ENCODE results near the gene DTL. TPM values are rescaled to one million over a fixed set of nuclear protein-coding genes. Genes with fewer than 3 reads are reported as not detected.
A peak's percentile ranks its signal among the peaks of the same experiment; 100 is the strongest.

Gene DTL
- total RNA-seq, 4 donors from 2014 or later, result 0.06 to 0.17 (median 0.17) TPM; not detected in 1

GRCh38 chr1:212062832-212063438 lies 27.4 kb downstream of the DTL start:
- TF ChIP-seq, protein P1, sequence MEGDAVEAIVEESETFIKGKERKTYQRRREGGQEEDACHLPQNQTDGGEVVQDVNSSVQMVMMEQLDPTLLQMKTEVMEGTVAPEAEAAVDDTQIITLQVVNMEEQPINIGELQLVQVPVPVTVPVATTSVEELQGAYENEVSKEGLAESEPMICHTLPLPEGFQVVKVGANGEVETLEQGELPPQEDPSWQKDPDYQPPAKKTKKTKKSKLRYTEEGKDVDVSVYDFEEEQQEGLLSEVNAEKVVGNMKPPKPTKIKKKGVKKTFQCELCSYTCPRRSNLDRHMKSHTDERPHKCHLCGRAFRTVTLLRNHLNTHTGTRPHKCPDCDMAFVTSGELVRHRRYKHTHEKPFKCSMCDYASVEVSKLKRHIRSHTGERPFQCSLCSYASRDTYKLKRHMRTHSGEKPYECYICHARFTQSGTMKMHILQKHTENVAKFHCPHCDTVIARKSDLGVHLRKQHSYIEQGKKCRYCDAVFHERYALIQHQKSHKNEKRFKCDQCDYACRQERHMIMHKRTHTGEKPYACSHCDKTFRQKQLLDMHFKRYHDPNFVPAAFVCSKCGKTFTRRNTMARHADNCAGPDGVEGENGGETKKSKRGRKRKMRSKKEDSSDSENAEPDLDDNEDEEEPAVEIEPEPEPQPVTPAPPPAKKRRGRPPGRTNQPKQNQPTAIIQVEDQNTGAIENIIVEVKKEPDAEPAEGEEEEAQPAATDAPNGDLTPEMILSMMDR (IDR thresholded peaks at IDR 0.05), result peak; percentile 55 to 71 (median 65)
- TF ChIP-seq EP300 (IDR thresholded peaks at IDR 0.05), result no peak

GRCh38 chr1:212067787-212068186 lies 32.2 kb downstream of the DTL start:
- H3K27ac ChIP-seq (replicated peaks in 1 of 4), result no peak overlapping the region
- intact Hi-C loops (cut with DNase I), result no loop called here
- TF ChIP-seq, protein P1 (IDR thresholded peaks at IDR 0.05), result no peak
- peak in 1 of 2 donors; percentile 34 for TF ChIP-seq POLR2AphosphoS5 (IDR thresholded peaks at IDR 0.05)

More at GRCh38 chr1:212062832-212063438, 27.4 kb downstream of the DTL start:
- no peak for DNase-seq (ENCODE audit: extremely low spot score)
- no peak overlapping the region for H3K27ac ChIP-seq (replicated peaks in 1 of 4)
- no peaks in the 10 kb centered on the region for H3K4me1 ChIP-seq
- no peaks in the 10 kb centered on the region for H3K36me3 ChIP-seq
- intact Hi-C loops (cut with DNase I), result no loop called here
- H3K9me3 ChIP-seq, result no peaks in the 10 kb centered on the region
- WGBS, result 83% methylated on average over 5 of the region's 5 CpGs
- no peak overlapping the region for H3K4me3 ChIP-seq
- no peaks in the 10 kb centered on the region for H3K27me3 ChIP-seq

GRCh38 chr1:212070720-212071302 lies 35.3 kb downstream of the DTL start:
- no peak overlapping the region for H3K4me3 ChIP-seq
- H3K4me1 ChIP-seq, result no peaks in the 10 kb centered on the region
- intact Hi-C loops (cut with DNase I), result loop anchor here (2.0 kb wide), 3 partner anchors 222 to 386 kb away; no protein-coding TSS in a partner anchor
- no peaks in the 10 kb centered on the region for H3K9me3 ChIP-seq
- no peak for TF ChIP-seq POLR2A (IDR thresholded peaks at IDR 0.05; ENCODE audit: low read depth)
- TF ChIP-seq EP300 (IDR thresholded peaks at IDR 0.05), result no peak
- TF ChIP-seq, protein P1 (IDR thresholded peaks at IDR 0.05), result peak; percentile 82 to 84 (median 83)
- no peak for TF ChIP-seq POLR2AphosphoS5 (IDR thresholded peaks at IDR 0.05)
- no peak overlapping the region for H3K27ac ChIP-seq (replicated peaks in 1 of 4)
- H3K36me3 ChIP-seq, result no peaks in the 10 kb centered on the region
- H3K27me3 ChIP-seq, result no peaks in the 10 kb centered on the region
- no peak for DNase-seq (ENCODE audit: extremely low spot score)

More at GRCh38 chr1:212067787-212068186, 32.2 kb downstream of the DTL start:
- no peaks in the 10 kb centered on the region for H3K9me3 ChIP-seq
- no peak overlapping the region for H3K4me3 ChIP-seq
- no peaks in the 10 kb centered on the region for H3K4me1 ChIP-seq
- H3K27me3 ChIP-seq, result no peaks in the 10 kb centered on the region
- WGBS, result 87% methylated on average over 3 of the region's 3 CpGs
- no peak for DNase-seq (ENCODE audit: extremely low spot score)
- no peaks in the 10 kb centered on the region for H3K36me3 ChIP-seq

- Histone ChIP-seq H3K27ac (replicated peaks in 1 of 4) (no peak overlapping the region), H3K4me1 (no peaks in the 10 kb centered on the region), H3K36me3 (no peaks in the 10 kb centered on the region), H3K4me3 (no peak overlapping the region), H3K27me3 (no peaks in the 10 kb centered on the region), H3K9me3 (no peaks in the 10 kb centered on the region)
- no peak for DNase-seq (ENCODE audit: extremely low spot score)
- TF ChIP-seq POLR2AphosphoS5 (IDR thresholded peaks at IDR 0.05), result no peak
- TF ChIP-seq, protein P1 (IDR thresholded peaks at IDR 0.05), result no peak
- no peak for TF ChIP-seq POLR2A (IDR thresholded peaks at IDR 0.05; ENCODE audit: low read depth)
- TF ChIP-seq EP300 (IDR thresholded peaks at IDR 0.05), result no peak
- intact Hi-C loops (cut with DNase I), result no loop called here
- WGBS, result 100% methylated on average over 1 of the region's 1 CpG
These were observed 36.5 kb downstream of the DTL start for GRCh38 chr1:212072047-212072446.

DNA sequence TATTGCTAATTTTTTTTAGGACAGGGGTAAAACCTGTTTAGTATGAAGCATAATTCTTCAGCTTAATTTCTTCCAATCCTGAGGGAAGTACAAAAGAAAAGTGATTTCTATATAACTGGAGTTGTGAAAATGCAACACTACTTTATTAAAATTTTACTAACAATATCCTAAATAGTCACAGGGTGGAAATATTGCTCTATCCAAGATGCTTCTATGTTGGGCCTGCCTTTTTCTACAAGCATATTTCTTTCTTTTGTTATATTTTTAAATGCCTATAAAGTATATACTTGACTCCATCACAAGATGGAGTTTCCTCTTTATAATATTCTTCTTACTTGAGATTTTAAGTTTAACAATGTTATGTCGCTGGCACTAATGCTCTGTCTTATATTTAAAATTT lies 37.9 kb downstream of the DTL start:
- TF ChIP-seq, protein P1 (IDR thresholded peaks at IDR 0.05), result no peak
- no peak for TF ChIP-seq POLR2A (IDR thresholded peaks at IDR 0.05; ENCODE audit: low read depth)
- no peak for TF ChIP-seq EP300 (IDR thresholded peaks at IDR 0.05)
- TF ChIP-seq POLR2AphosphoS5 (IDR thresholded peaks at IDR 0.05), result no peak
- no peak for DNase-seq (ENCODE audit: extremely low spot score)
- intact Hi-C loops (cut with DNase I), result no loop called here
- Histone ChIP-seq H3K36me3 (no peaks in the 10 kb centered on the region), H3K27me3 (no peaks in the 10 kb centered on the region), H3K4me3 (no peak overlapping the region), H3K9me3 (no peaks in the 10 kb centered on the region), H3K4me1 (no peaks in the 10 kb centered on the region), H3K27ac (replicated peaks in 1 of 4) (no peak overlapping the region)
- WGBS, result 100% methylated on average over 1 of the region's 1 CpG
